Right cardiac atrium (tissue), 5 donors: ENCODE results near the gene ZYG11A. TPM values are rescaled to one million over a fixed set of nuclear protein-coding genes. Genes with fewer than 3 reads are reported as not detected.
"Not testable (repeated sequence)": the region's sequence is repeated elsewhere in the genome, so short reads cannot be mapped to it uniquely, and the experiment has no call there.

ENCODE experiments used
- ATAC-seq, 2 donors: fragments of 200-7000 bp; cut with Tn5 transposase; one replicate each; pipeline versions ENCODE4 v1.8.0 to v1.9.1; 2020; ENCODE audit warnings: moderate library complexity in 2 of 2, mild to moderate bottlenecking in 1 of 2
- DNase-seq, 3 donors: peaks; one replicate each; pipeline ENCODE4 v3.0.0-alpha.2; 2020
- H3K27ac ChIP-seq: one replicate; pipeline ENCODE4 v1.5.1; 2013; ENCODE audit warnings: mild to moderate bottlenecking, low read length, control low read depth, moderate library complexity
- H3K27me3 ChIP-seq: one replicate; pipeline ENCODE4 v1.6.1; 2013; ENCODE audit not compliant: control insufficient read depth, insufficient read depth
- H3K4me1 ChIP-seq: one replicate; pipeline ENCODE4 v1.6.1; 2013; ENCODE audit warnings: low read length; ENCODE audit not compliant: control insufficient read depth, insufficient read depth
- H3K4me3 ChIP-seq: one replicate; pipeline ENCODE4 v1.5.1; 2013; ENCODE audit warnings: low read length, control low read depth
- H3K9me3 ChIP-seq: one replicate; pipeline ENCODE4 v1.6.1; 2013; ENCODE audit warnings: low read length; ENCODE audit not compliant: control insufficient read depth
- WGBS: extraction: QIAGEN DNeasy Blood & Tissue Kit; methylation state at CpG from one replicate; pipeline ENCODE4 v1.1.7; 2013; 5-methylcytosine and 5-hydroxymethylcytosine counted together
- intact Hi-C, 4 donors: fragments of 100-400 bp; cut with DNase I; formaldehyde crosslinking; loops; one replicate each; pipeline versions ENCODE4 v1.11.0 to v1.14.0; 2022 to 2023
- polyA plus RNA-seq: library from polyadenylated mRNA; stranded (reverse); fragments of 200-250 nt; gene quantifications from one replicate; pipeline ENCODE4 v1.2.3, GENCODE V29; 2013
- total RNA-seq, 4 donors: library from RNA; stranded (reverse); fragmentation: NEBNext Ultra II Directional; extraction: Animal tissue kit (Norgen Biotek cat#: 25700); gene quantifications; one replicate each; pipeline ENCODE4 v1.2.1, GENCODE V29; 2021
- donor health status: healthy with polysubstance abuse.
- donor health status: DM: no; HTN: yes; CAD: no.
- donor health status: DM: no; HTN: no; CAD: no.
- donor health status: DM: no; HTN: yes; CAD: no; lungs with severe emphysema.
- donor health status: DM: yes; HTN: yes; CAD: no.

The ZYG11A gene
- total and polyA plus RNA-seq, 5 donors = 0.02 to 0.06 TPM; not detected in 3

- H3K9me3 ChIP-seq, H3K27me3 ChIP-seq, H3K4me3 ChIP-seq, intact Hi-C loops, DNase-seq, H3K27ac ChIP-seq, ATAC-seq, H3K4me1 ChIP-seq: not testable (repeated sequence)
- 76% methylated on average over 6 of the region's 6 CpGs for WGBS
These were observed 2.6 kb downstream of the ZYG11A start for GRCh38 chr1:52845119-52845518.

DNA sequence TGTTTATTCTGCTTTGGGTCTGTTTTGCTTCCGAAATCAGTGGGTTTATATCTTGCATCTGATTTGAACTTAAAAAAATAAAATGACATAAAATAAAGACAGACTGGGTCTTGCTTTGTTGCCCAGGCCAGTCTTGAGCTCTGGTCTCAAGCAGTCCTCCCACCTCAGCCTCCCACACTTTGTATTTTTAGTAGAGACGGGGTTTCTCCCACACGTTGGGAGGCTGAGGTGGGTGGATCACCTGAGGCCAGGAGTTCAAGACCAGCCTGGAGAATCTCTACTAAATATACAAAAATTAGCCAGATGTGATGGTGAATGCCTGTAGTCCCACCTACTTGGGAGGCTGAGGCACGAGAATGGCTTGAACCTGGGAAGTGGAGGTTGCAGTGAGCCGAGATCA lies 5.9 kb downstream of the ZYG11A start:
- H3K27ac ChIP-seq = no peak overlapping the region
- no peak for DNase-seq
- ATAC-seq = no peak
- intact Hi-C loops = no loop called here
- H3K27me3 ChIP-seq = no peaks in the 10 kb centered on the region
- WGBS = 83% methylated on average over 5 of the region's 5 CpGs
- no peak overlapping the region for H3K4me3 ChIP-seq
- no peaks in the 10 kb centered on the region for H3K9me3 ChIP-seq
- H3K4me1 ChIP-seq = no peaks in the 10 kb centered on the region

DNA sequence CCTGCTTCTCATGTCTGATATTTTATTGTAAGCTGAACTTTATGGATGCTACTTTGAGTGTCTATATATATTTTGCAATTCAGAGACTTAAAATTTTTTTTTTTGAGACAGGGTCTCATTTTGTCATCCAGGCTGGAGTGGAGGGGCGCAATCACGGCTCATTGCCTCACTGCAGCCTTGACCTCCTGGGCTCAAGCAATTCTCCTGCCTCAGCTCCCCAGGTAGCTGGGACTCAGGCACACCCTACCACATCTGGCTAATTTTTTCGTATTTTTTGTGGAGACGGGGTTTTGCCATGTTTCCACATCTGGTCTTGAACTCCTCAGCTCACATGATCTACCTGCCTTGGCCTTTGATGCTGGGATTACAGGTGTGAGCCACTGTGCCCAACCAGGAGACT lies 8.4 kb downstream of the ZYG11A start:
- H3K9me3 ChIP-seq = no peaks in the 10 kb centered on the region
- intact Hi-C loops = no loop called here
- ATAC-seq (no peak), DNase-seq (no peak)
- no peak overlapping the region for H3K4me3 ChIP-seq
- no peaks in the 10 kb centered on the region for H3K27me3 ChIP-seq
- no peak overlapping the region for H3K27ac ChIP-seq
- no peaks in the 10 kb centered on the region for H3K4me1 ChIP-seq
- WGBS = 90% methylated on average over 4 of the region's 4 CpGs

DNA sequence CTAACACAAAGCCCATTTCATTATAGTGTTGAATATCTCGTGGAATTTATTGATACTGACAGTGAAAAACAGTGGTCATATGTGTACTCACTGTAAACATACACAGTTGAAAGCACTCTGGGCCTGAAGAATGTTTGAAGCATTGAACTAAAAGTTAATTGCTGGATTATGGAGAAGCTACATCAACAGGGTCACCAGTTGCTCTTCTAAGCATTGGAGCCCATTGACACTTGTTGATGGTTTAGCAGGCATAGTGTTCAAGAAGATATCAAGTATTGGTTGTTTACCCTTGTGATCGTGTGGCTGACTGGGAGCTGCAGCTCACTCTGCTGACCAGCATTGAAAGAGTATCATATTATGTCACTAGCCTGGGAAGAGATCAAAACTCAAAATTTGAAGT lies 10.3 kb downstream of the ZYG11A start:
- DNase-seq = no peak
- no peak for ATAC-seq
- Histone ChIP-seq H3K27ac (no peak overlapping the region), H3K27me3 (no peaks in the 10 kb centered on the region), H3K9me3 (no peaks in the 10 kb centered on the region), H3K4me3 (no peak overlapping the region), H3K4me1 (peaks cover 2% of the 10 kb centered on the region)
- intact Hi-C loops = no loop called here
- WGBS = 78% methylated on average over 2 of the region's 2 CpGs

- Histone ChIP-seq H3K9me3 (no peaks in the 10 kb centered on the region), H3K27ac (no peak overlapping the region), H3K4me1 (peaks cover 2% of the 10 kb centered on the region), H3K27me3 (no peaks in the 10 kb centered on the region), H3K4me3 (no peak overlapping the region)
- DNase-seq (no peak), ATAC-seq (no peak)
- WGBS = 94% methylated on average over 4 of the region's 4 CpGs
- intact Hi-C loops = no loop called here
These were observed 13.0 kb downstream of the ZYG11A start for GRCh38 chr1:52855584-52855983.

DNA sequence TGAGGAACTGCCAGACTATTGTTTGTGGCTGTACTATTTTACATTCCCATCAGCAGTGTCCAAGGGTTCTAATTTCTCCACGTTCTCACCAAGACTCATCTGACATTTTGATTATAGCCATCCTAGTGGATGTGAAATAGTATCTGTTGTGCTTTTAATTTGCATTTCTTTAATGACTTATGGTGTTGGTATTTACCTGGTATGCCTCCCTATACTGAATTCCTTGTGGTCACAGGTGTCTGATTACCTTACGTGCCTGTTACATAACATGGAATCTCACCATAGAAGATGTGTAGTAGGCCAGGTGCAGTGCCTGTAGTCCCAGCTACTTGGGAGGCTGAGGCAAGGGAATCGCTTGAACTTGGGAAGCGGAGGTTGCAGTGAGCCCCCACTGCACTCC lies 13.5 kb downstream of the ZYG11A start:
- Histone ChIP-seq H3K27ac (no peak overlapping the region), H3K27me3 (no peaks in the 10 kb centered on the region), H3K9me3 (no peaks in the 10 kb centered on the region), H3K4me1 (peaks cover 2% of the 10 kb centered on the region), H3K4me3 (no peak overlapping the region)
- 86% methylated on average over 4 of the region's 4 CpGs for WGBS
- DNase-seq = no peak
- intact Hi-C loops = no loop called here
- ATAC-seq = no peak

DNA sequence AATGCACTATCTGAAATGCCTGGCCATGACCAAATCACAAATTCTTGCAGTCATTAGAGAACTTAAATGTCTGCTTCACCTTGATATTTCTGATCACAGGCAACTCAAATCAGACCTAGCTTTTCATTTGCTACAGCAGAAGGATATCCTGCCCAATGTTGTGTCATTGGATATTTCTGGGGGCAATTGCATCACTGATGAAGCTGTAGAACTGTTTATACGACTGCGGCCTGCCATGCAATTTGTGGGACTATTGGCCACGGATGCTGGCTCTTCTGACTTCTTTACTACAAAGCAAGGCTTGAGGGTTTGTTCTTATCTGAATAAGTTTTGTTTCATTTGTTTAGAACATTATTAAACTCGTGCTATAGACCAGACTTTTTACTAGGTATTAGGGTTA lies 14.9 kb downstream of the ZYG11A start:
- intact Hi-C loops = no loop called here
- Histone ChIP-seq H3K4me1 (peaks cover 2% of the 10 kb centered on the region), H3K27me3 (no peaks in the 10 kb centered on the region), H3K9me3 (no peaks in the 10 kb centered on the region), H3K4me3 (no peak overlapping the region), H3K27ac (no peak overlapping the region)
- no peak for DNase-seq
- 82% methylated on average over 4 of the region's 4 CpGs for WGBS
- ATAC-seq = no peak

DNA sequence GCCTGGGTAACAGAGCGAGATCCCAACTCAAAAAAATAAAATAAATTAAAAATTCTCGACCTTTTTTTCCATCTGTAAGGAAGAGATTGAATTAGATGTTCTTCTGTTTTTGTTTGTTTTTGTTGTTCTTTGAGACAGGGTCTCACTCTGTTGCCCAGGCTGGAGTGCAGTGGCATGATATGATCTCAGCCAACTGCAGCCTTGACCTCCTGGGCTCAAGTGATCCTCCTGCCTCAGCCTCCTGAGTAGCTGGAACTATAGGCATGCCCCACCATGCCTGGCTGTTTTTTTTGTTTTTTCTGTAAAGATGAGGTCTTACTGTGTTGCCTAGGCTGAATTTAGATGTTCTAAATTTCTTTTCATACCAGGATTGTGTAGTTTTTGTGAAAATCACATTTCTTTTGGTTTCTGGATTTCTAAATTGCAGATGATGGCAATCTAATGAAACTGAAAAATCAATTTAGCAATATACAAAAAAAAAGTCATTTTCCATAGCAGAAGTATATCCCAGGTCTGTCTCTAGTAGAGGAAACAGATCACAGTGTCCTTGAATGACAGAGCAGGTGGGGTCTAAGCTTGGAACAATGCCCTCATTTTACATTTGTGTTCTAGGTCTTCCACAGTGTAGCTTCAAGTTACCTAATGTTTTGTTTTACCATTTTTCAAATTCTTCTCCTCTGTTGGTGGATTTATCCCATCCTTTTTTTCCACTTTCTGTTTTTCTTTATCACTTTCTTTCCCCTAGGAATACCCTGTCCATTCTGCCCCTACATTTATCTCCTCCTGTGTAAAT lies 20.3 kb downstream of the ZYG11A start:
- H3K27me3 ChIP-seq = no peaks in the 10 kb centered on the region
- H3K4me3 ChIP-seq = no peak overlapping the region
- no peaks in the 10 kb centered on the region for H3K4me1 ChIP-seq
- intact Hi-C loops = no loop called here
- WGBS = 45% methylated on average over 2 of the region's 2 CpGs
- ATAC-seq (no peak), DNase-seq (no peak)
- H3K27ac ChIP-seq = no peak overlapping the region
- no peaks in the 10 kb centered on the region for H3K9me3 ChIP-seq

- Histone ChIP-seq H3K27ac (no peak overlapping the region), H3K27me3 (no peaks in the 10 kb centered on the region), H3K4me1 (no peaks in the 10 kb centered on the region), H3K9me3 (no peaks in the 10 kb centered on the region), H3K4me3 (no peak overlapping the region)
- ATAC-seq (no peak), DNase-seq (no peak)
- WGBS = 88% methylated on average over 2 of the region's 2 CpGs
- intact Hi-C loops = no loop called here
These were observed 24.7 kb downstream of the ZYG11A start for GRCh38 chr1:52867087-52867863.

- peak in 1 of 3 donors; percentile 57 for DNase-seq
- H3K4me3 ChIP-seq, H3K9me3 ChIP-seq, H3K27ac ChIP-seq, H3K4me1 ChIP-seq, ATAC-seq, intact Hi-C loops, H3K27me3 ChIP-seq: not testable (repeated sequence)
- WGBS = 88% methylated on average over 21 of the region's 29 CpGs
These were observed 27.2 kb downstream of the ZYG11A start for GRCh38 chr1:52869727-52870126.

DNA sequence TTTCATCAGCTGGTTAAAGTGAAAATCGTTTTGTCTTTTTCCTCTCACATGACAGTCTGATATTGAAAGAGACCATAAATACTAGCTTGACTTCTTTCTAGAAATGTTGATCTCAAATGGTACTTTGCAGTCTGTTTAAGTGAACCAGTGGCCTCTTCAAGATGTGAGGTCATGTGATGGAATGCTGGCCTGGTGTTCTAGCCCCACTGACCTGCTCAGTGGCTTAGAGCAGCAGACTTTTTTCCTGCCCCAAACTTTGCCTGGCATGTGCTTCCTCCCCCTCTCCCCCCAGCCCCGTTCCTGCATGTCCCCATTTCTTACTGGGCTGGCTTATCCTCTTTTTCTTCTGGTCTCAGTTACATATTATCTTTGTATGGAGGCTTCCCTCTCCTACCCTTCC lies 34.3 kb downstream of the ZYG11A start:
- DNase-seq (no peak), ATAC-seq (no peak)
- WGBS = 58% methylated on average over 2 of the region's 2 CpGs
- H3K27me3 ChIP-seq = no peaks in the 10 kb centered on the region
- intact Hi-C loops = no loop called here
- H3K4me1 ChIP-seq = no peaks in the 10 kb centered on the region
- no peak overlapping the region for H3K27ac ChIP-seq
- no peak overlapping the region for H3K4me3 ChIP-seq
- H3K9me3 ChIP-seq = no peaks in the 10 kb centered on the region
